ENCODE measurements around the gene TAP1. TPM values are rescaled to one million over a fixed set of nuclear protein-coding genes. Genes with fewer than 3 reads are reported as not detected.

Gene TAP1
- total and polyA plus RNA-seq, 9 of the 15 experiments (the other 6 are each of a cell fraction or from before 2014, with no cell fraction given): 1.3 to 6.0 (median 4.2) TPM

GRCh38 chr6:32838114-32838958 lies 15.2 kb downstream of the TAP1 start, which contains the start of gene TAP2 (continued):
- TF ChIP-seq, protein P1, sequence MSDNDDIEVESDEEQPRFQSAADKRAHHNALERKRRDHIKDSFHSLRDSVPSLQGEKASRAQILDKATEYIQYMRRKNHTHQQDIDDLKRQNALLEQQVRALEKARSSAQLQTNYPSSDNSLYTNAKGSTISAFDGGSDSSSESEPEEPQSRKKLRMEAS (CRISPR knock-in tag; IDR thresholded peaks at IDR 0.05): peak; percentile 43
- TF ChIP-seq CBFA2T2 (conservative IDR thresholded peaks at IDR 0.05): no peak
- TF ChIP-seq DEAF1 (CRISPR knock-in tag; IDR thresholded peaks at IDR 0.05): peak; percentile 99
- TF ChIP-seq HMG20A (CRISPR knock-in tag; conservative IDR thresholded peaks at IDR 0.05): no peak
- TF ChIP-seq ZKSCAN1 (IDR thresholded peaks at IDR 0.05; ENCODE audit: low read depth, low read length): peak; percentile 51; the same call in 1 of the 2 replicates
- no peak for TF ChIP-seq PBX2 (CRISPR knock-in tag; IDR thresholded peaks at IDR 0.05; ENCODE audit: low read depth)
- 0 out of 2 replicates have a peak, but pooled peaks have one; percentile 7 for TF ChIP-seq PBX2 (tag; conservative IDR thresholded peaks at IDR 0.05; ENCODE audit: low read depth)
- 0 out of 2 replicates have a peak, but pooled peaks have one; percentile 40 for TF ChIP-seq PHF21A (IDR thresholded peaks at IDR 0.05; ENCODE audit: borderline replicate concordance, low read depth)
- TF ChIP-seq NEUROD1 (IDR thresholded peaks at IDR 0.05; ENCODE audit: borderline replicate concordance, low read depth, low read length, partially characterized antibody): peak; percentile 37

Measured in K562 (cell line).